Measurements from ENCODE around the gene TEKT4.
A peak's percentile ranks its signal among the peaks of the same experiment; 100 is the strongest.
"Not testable (repeated sequence)": the region's sequence is repeated elsewhere in the genome, so short reads cannot be mapped to it uniquely, and the experiment has no call there.

TEKT4 gene, protein sequence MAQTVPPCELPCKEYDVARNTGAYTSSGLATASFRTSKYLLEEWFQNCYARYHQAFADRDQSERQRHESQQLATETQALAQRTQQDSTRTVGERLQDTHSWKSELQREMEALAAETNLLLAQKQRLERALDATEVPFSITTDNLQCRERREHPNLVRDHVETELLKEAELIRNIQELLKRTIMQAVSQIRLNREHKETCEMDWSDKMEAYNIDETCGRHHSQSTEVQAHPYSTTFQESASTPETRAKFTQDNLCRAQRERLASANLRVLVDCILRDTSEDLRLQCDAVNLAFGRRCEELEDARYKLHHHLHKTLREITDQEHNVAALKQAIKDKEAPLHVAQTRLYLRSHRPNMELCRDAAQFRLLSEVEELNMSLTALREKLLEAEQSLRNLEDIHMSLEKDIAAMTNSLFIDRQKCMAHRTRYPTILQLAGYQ

DNA sequence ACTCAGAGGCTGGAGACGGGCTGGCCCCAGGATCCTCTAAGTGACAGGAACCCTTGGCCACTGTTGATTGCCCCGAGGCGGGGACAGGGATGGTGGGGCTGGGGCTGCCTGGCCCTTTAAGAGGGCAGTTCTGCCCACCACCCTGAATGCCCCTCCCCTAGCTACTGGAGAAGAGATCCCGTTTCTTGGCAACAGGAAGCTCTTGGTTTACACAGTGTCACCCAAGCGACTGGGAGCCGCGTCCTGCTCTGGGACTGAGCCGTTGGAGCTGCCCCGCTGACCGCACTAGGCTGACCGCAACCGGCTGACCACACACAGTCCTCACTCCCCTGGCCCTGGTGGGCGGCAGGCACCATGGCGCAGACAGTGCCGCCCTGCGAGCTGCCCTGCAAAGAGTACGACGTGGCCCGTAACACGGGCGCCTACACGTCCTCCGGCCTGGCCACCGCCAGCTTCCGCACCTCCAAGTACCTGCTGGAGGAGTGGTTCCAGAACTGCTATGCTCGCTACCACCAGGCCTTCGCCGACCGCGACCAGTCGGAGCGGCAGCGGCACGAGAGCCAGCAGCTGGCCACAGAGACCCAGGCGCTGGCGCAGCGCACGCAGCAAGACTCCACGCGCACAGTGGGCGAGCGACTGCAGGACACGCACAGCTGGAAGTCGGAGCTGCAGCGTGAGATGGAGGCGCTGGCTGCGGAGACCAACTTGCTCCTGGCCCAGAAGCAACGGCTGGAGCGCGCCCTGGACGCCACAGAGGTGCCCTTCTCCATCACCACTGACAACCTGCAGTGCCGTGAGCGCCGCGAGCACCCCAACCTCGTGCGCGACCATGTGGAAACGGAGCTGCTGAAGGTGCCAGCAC is at the start of gene TEKT4:
Gene TEKT4 (plus strand): TSS at position 205 of the 862 bp plus-strand sequence. CDS start 150 bp downstream, at position 355.
- peak; percentile 32 for DNase-seq

DNA sequence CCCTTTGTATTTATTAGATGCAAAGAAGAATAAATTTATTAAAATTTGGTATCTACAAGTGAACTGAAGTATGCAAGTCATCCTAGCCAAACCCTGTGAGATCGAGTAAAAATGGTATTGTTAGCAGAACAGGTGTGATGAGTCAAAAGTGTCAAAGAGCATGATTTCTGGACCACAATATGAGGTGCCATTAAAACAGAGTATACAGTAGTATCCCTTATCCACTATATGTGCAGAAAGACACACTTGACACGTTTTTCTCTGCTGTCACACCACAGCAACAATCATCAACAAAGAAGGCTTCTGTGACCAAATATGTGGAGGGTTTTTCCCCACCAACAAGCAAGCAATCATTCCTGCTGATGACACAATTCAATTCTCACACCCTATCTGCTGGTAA is 32.0 kb upstream of the TEKT4 start:
- DNase-seq, result not testable (repeated sequence)

DNA sequence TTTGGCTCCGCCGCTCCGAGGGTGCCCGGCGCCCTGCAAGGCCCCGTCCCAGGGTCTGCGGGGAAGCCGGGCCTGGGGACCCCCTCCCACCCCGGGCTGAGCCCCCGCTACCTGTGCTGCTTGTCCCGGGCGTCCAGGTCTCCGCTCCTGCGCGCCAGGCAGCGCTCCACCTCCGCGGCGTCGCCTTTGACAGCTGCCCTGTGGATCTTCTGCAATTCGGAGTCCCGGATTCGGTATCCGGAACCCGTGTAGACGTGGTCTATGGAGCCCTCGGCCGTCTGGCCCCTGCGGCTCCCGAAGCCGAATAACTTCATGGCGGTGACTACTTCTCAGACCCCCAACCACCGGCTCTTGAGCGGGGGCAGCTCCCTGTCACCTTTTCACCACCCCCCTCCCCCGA is 14.4 kb upstream of the TEKT4 start:
- not testable (repeated sequence) for DNase-seq

GRCh38 chr2:94857367-94858162 is 13.7 kb upstream of the TEKT4 start:
- peak; percentile 26 for DNase-seq

GRCh38 chr2:94858163-94858888 is 12.9 kb upstream of the TEKT4 start:
- not testable (repeated sequence) for DNase-seq

- DNase-seq, result peak; percentile 6
Measured at GRCh38 chr2:94861308-94862152, 9.7 kb upstream of the TEKT4 start.

- DNase-seq, result not testable (repeated sequence)
Measured at GRCh38 chr2:94862903-94863302, 8.3 kb upstream of the TEKT4 start.

- DNase-seq, result no peak
Measured at GRCh38 chr2:94869131-94869530, 2.1 kb upstream of the TEKT4 start.

DNA sequence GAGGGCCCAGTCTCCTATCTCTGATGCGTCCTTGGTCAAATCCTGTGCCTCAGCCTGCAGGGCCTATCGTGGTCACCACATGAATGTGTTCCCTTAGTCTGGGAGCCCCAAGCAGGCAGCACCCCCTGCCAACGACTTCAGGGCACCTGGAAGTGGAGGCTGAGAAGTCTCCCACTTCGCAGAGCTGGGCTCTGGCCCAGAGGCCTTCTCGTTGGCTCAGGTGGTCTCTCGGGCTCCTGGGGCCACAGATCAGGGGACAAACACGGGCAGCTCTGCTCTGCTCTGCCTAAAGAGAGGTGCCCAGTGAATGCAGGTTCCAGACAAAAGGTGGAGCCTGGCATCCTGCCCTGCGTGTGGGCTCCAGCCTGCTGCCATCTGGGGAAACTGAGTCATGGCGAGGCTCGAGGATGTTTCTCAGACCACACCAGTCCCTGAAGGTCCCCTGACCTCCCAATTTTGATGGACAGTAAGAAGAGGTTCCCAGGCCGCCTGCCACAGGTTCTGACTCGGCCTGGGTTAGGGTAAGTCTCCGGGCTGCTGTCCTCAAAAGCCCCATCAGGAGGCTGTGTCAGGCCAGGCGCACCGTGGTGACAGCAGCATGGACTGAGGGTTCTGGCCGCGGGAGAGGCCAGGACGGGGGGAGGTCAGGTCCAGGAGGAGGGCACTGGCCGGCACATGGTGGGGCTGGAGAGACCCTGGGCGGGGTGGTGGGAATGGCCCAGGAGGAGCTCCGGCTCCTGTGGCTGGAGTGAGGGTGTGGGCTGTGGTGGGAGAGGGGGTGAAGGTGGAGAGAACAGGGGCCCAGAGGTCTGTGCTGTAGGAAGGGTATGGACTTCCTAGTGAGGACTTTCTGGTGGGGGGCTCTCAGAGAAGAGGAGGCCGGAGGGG is 1.4 kb upstream of the TEKT4 start:
- DNase-seq, result no peak

- DNase-seq, result peak; percentile 57
Measured at GRCh38 chr2:94870440-94871225, 597 bp upstream of the TEKT4 start.

DNA sequence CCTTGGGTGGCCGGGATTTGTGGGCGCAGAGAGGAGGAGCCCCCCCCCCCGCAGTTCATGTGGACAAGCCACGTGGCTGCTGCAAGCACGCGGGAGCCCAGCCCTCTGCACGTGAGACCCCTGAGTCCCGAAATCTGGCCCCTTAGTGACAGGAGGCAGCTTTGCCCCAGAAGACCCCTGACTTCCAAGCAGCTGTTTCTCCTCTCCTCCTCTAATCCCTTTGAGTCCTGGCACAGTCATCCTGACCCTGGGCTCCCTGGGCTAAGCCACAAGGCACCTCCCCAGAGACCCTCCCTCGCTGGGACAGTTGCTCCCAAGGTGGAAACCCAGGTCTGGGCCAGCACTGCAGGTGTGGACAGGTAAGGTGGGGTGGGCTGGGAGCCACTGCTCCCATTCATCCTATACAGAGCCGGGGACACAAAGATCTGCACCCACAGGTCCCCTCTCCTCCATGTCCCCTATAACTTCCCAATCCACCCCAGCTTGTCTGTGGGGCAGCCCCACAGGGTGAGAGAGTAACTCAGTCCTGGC is 923 bp downstream of the TEKT4 start:
- peak; percentile 10 for DNase-seq

- DNase-seq, result no peak
Measured at GRCh38 chr2:94872676-94873361, 1.6 kb downstream of the TEKT4 start.

DNA sequence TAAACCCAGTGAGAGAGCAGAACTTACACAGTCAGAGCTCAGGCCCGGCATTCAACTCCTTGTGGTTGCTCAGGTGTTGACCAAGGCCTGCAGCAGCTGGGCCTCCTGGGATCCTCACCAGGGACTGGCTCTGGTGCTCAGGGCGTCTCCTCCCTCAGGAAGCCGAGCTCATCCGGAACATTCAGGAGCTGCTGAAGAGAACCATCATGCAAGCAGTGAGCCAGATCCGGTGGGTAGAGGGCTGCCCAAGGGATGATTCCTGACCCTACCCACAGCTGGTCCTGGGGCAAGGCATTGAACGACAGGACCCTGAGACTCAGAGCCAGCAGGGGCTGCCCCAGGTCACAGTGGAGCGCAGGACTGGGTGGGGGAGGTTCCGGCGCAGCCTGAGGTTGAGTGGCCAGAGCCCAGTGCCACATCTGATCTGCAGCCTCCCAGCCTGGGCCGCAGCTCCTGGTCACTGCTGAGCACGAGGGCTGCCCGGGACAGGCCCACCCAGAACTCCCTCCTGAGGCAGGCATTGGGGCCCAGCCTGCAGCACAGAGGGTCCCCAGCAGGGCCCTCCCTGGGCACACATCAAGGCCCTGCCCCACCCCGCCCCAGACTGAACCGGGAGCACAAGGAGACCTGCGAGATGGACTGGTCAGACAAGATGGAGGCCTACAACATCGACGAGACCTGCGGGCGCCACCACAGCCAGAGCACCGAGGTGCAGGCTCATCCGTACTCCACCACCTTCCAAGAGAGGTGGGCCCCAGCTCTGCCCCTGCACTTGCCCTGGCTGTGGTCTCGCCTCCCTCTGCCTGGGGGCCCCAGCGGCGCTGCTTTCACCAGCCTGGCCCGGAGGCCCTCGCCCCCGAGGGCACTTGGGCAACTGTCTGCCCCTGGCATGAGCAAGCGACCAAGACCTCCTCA is 2.4 kb downstream of the TEKT4 start:
- DNase-seq, result no peak

DNA sequence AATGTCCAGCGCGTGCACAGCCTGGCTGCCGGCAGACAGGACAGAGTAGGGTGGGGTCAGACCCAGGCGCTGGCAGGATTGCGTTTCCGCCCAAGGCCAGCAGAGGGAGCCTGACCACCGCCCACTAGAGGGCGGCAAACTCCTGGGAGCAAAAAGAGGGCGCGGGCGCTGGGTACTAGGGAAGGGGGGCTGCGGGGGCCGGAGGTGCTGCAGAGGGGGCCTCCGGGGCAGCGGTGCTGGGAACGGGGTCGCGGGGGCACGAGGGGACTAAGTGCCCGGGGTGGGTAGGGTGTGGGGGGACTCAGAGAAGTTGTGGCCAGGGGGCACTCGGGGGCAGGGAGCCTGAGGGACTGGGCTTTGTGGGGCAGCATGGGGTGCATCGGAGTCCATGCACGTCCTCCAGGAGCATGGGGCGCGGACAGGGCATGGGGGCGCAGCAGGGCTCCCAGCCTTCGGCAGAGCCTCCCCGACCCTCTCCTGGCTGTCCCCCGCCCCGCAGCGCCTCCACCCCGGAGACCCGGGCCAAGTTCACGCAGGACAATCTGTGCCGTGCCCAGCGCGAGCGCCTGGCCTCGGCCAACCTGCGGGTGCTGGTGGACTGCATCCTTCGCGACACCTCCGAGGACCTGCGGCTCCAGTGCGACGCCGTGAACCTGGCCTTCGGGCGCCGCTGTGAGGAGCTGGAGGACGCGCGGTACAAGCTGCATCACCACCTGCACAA is 3.2 kb downstream of the TEKT4 start:
- DNase-seq, result peak; percentile 81

GRCh38 chr2:94875064-94875819 is 4.0 kb downstream of the TEKT4 start:
- DNase-seq, result no peak
